HCT116 (cell line): ENCODE measurements around the gene FUOM. TPM values are rescaled to one million over a fixed set of nuclear protein-coding genes. Genes with fewer than 3 reads are reported as not detected.

Source experiments
- ATAC-seq: fragments of 200-7000 bp; cut with Tn5 transposase; 2 replicates; pipeline ENCODE4 v1.9.1; 2020; ENCODE audit warnings: mild to moderate bottlenecking, moderate library complexity
- BruUV-seq: library from RNA; stranded (reverse); fragments of 400-500 nt; replicated peaks from 2 replicates; lab custom pipeline; 2021; lab: Mats Ljungman, UMichigan
- CTCF ChIA-PET: fragments of 300-600 bp; sonication (Branson Sonifier 250); formaldehyde crosslinking; loops from one replicate; lab custom pipeline; 2021; ENCODE audit warnings: antibody characterized with exemption; lab: Charles Lee
- POLR2A ChIA-PET: fragments of 300-600, 350-600 bp; sonication (Branson Sonifier 250); formaldehyde crosslinking; loops from one replicate; lab custom pipeline; 2021; ENCODE audit warnings: antibody characterized with exemption; lab: Charles Lee
- RAD21 ChIA-PET, 2 experiments: fragments of 300-600 bp; sonication (Branson Sonifier 250); formaldehyde crosslinking; loops; one replicate each; lab custom pipeline; 2023; ENCODE audit warnings: low total read pairs in 2 of 2; ENCODE audit not compliant: uncharacterized antibody in 2 of 2, unreplicated experiment in 2 of 2, low non-redundant PET in 1 of 2; lab: Charles Lee
- DNase-seq: peaks from one replicate; pipeline ENCODE4 v3.0.0-alpha.2; 2010; ENCODE audit warnings: low read depth, low spot score
- H2AFZ ChIP-seq: fragments of 200-600 bp; shearing (Covaris generic), sonication (generic); 2 replicates; pipeline ENCODE4 v1.6.1; 2017; ENCODE audit warnings: low read depth, mixed run types, mixed read lengths, antibody characterized with exemption, low read length; ENCODE audit not compliant: poor library complexity, severe bottlenecking
- H3K27ac ChIP-seq: 2 replicates; pipeline ENCODE4 v1.5.1; 2012; ENCODE audit warnings: low read depth, low read length
- H3K27me3 ChIP-seq: fragments of 200-600 bp; sonication (generic); 2 replicates; pipeline ENCODE4 v1.6.1; 2016; ENCODE audit warnings: mixed run types, low read length, mixed read lengths; ENCODE audit not compliant: insufficient read depth
- H3K36me3 ChIP-seq, 2 experiments: fragments of 200-500 bp in 1 of 2; fragments of 200-600 bp in 1 of 2; sonication (Bioruptor generic) in 1 of 2; sonication (generic) in 1 of 2; 2 replicates each; pipeline versions ENCODE4 v1.5.1 to v1.6.1; 2014 to 2016; ENCODE audit warnings: low read length in 2 of 2, inconsistent platforms in 1 of 2, mixed read lengths in 1 of 2, mixed run types in 1 of 2; ENCODE audit not compliant: insufficient read depth in 2 of 2, control insufficient read depth in 1 of 2
- H3K4me1 ChIP-seq, 2 experiments: fragments of 200-600 bp in 1 of 2; sonication (generic) in 1 of 2; 2 replicates each; pipeline versions ENCODE4 v1.5.1 to v1.6.1; 2012 to 2017; ENCODE audit warnings: low read length in 2 of 2, inconsistent platforms in 1 of 2, mild to moderate bottlenecking in 1 of 2, mixed read lengths in 1 of 2, mixed run types in 1 of 2, moderate library complexity in 1 of 2; ENCODE audit not compliant: insufficient read depth in 2 of 2, control insufficient read depth in 1 of 2
- H3K4me2 ChIP-seq: fragments of 200-600 bp; sonication (generic); 2 replicates; pipeline ENCODE4 v1.6.1; 2017; ENCODE audit warnings: mixed run types, low read length, mixed read lengths
- H3K4me3 ChIP-seq, 2 experiments: fragments of 200-600 bp in 1 of 2; sonication (generic) in 1 of 2; replicated peaks in 1 of 2; 2 replicates each; pipeline ENCODE4 v1.5.1; 2011 to 2016; ENCODE audit warnings: low read length in 2 of 2, control low read depth in 1 of 2, low read depth in 1 of 2, mild to moderate bottlenecking in 1 of 2, mixed read lengths in 1 of 2, mixed run types in 1 of 2
- H3K79me2 ChIP-seq: fragments of 200-600 bp; sonication (generic); 2 replicates; pipeline ENCODE4 v1.6.1; 2017; ENCODE audit warnings: mild to moderate bottlenecking, mixed run types, low read length, moderate library complexity, mixed read lengths; ENCODE audit not compliant: insufficient read depth
- H3K9ac ChIP-seq: fragments of 200-600 bp; sonication (generic); 2 replicates; pipeline ENCODE4 v1.6.1; 2016; ENCODE audit warnings: low read length, mixed read lengths
- H3K9me2 ChIP-seq: fragments of 200-600 bp; sonication (generic), shearing (Covaris generic); 2 replicates; pipeline ENCODE4 v1.6.1; 2017; ENCODE audit warnings: mixed run types, mild to moderate bottlenecking, moderate library complexity; ENCODE audit not compliant: insufficient read depth
- H3K9me3 ChIP-seq, 2 experiments: fragments of 200-500 bp in 1 of 2; fragments of 200-600 bp in 1 of 2; sonication (Bioruptor generic) in 1 of 2; sonication (generic) in 1 of 2; 2 replicates each; pipeline ENCODE4 v1.6.1; 2014 to 2017; ENCODE audit warnings: low read length in 2 of 2, mixed read lengths in 2 of 2, inconsistent platforms in 1 of 2, low read depth in 1 of 2, mild to moderate bottlenecking in 1 of 2, mixed run types in 1 of 2, moderate library complexity in 1 of 2; ENCODE audit not compliant: control insufficient read depth in 1 of 2, insufficient read depth in 1 of 2
- H4K20me1 ChIP-seq: fragments of 200-600 bp; sonication (generic), shearing (Covaris generic); 2 replicates; pipeline ENCODE4 v1.6.1; 2017; ENCODE audit warnings: mixed run types, mild to moderate bottlenecking, moderate library complexity; ENCODE audit not compliant: insufficient read depth
- CBX3 ChIP-seq: IDR thresholded peaks from 2 replicates; pipeline ENCODE4 v1.6.1; 2012; ENCODE audit warnings: low read depth
- CEBPB ChIP-seq: IDR thresholded peaks from 2 replicates; pipeline ENCODE4 v1.6.1; 2012; ENCODE audit warnings: low read depth
- EZH2 ChIP-seq: fragments of 200-600 bp; sonication (generic); IDR thresholded peaks from 2 replicates; pipeline ENCODE4 v1.6.1; 2017; ENCODE audit warnings: antibody characterized with exemption, mixed run types
- RAD21 ChIP-seq: IDR thresholded peaks from 2 replicates; pipeline ENCODE4 v1.6.1; 2012; ENCODE audit warnings: low read depth, mild to moderate bottlenecking
- YY1 ChIP-seq: IDR thresholded peaks from 2 replicates; pipeline ENCODE4 v1.6.1; 2011; ENCODE audit warnings: low read length, low read depth, moderate library complexity, mild to moderate bottlenecking; ENCODE audit not compliant: insufficient replicate concordance; ENCODE audit errors: extremely low read depth
- ZNF274 ChIP-seq: fragments of 200-500 bp; sonication (Bioruptor generic); IDR thresholded peaks from 2 replicates; pipeline ENCODE4 v1.6.1; 2014; ENCODE audit warnings: mild to moderate bottlenecking, low read depth, low read length, inconsistent platforms
- intact Hi-C: fragments of 100-400 bp; cut with micrococcal nuclease; formaldehyde crosslinking; loops from 2 replicates; pipeline ENCODE4 v1.10.0; 2022
- total RNA-seq: library from RNA; stranded (reverse); gene quantifications from one replicate; pipeline ENCODE4 v1.2.1, GENCODE V29; 2021; ENCODE audit not compliant: unreplicated experiment
- TF ChIP-seq, protein P1 (sequence below), 3 experiments: fragments of 200-600 bp in 1 of 3; sonication (generic) in 1 of 3; IDR thresholded peaks in 2 of 3; conservative IDR thresholded peaks in 1 of 3; 2 replicates each; pipeline ENCODE4 v1.5.1; 2012 to 2017; ENCODE audit warnings: low read depth in 2 of 3, low read length in 2 of 3, antibody characterized with exemption in 1 of 3, borderline replicate concordance in 1 of 3, control low read depth in 1 of 3, mild to moderate bottlenecking in 1 of 3, mixed read lengths in 1 of 3, mixed run types in 1 of 3, moderate library complexity in 1 of 3; ENCODE audit not compliant: insufficient read depth in 1 of 3
- TF ChIP-seq, protein P2 (sequence below): IDR thresholded peaks from 2 replicates; pipeline ENCODE4 v1.6.1; 2012

Gene FUOM
- total RNA-seq, 1 experiment from 2014 or later, result 21.5 TPM

DNA sequence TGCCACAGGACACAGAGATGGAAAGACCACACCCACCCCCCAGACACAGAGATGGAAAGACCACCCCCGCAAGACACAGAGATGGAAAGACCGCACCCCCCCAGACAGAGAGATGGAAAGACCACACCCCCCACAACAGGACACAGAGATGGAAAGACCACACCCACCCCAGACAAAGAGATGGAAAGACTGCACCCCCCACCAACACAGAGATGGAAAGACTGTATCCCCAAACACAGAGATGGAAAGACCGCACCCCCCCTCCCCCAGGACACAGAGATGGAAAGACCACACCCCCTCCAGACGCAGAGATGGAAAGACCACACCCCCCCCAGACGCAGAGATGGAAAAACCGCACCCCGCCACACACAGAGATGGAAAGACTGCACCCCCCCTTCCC, 41.1 kb downstream of the FUOM start:
- Histone ChIP-seq H3K27ac (no peak overlapping the region), H4K20me1 (no peaks in the 10 kb centered on the region), H3K36me3 (0 out of 4 replicates have a peak, but pooled peaks cover 0 to 3% of the 10 kb centered on the region in 2 experiments), H3K4me2 (no peak overlapping the region), H3K9ac (no peak overlapping the region), H3K4me1 (no peaks in the 10 kb centered on the region; a peak in 1 of 4 replicates), H3K4me3 (no peak overlapping the region), H3K79me2 (no peaks in the 10 kb centered on the region), H2AFZ (no peak overlapping the region), H3K27me3 (no peaks in the 10 kb centered on the region), H3K9me3 (no peaks in the 10 kb centered on the region), H3K9me2 (no peaks in the 10 kb centered on the region)
- intact Hi-C loops, result no loop called here
- no peak for TF ChIP-seq EZH2
- TF ChIP-seq, protein P1, sequence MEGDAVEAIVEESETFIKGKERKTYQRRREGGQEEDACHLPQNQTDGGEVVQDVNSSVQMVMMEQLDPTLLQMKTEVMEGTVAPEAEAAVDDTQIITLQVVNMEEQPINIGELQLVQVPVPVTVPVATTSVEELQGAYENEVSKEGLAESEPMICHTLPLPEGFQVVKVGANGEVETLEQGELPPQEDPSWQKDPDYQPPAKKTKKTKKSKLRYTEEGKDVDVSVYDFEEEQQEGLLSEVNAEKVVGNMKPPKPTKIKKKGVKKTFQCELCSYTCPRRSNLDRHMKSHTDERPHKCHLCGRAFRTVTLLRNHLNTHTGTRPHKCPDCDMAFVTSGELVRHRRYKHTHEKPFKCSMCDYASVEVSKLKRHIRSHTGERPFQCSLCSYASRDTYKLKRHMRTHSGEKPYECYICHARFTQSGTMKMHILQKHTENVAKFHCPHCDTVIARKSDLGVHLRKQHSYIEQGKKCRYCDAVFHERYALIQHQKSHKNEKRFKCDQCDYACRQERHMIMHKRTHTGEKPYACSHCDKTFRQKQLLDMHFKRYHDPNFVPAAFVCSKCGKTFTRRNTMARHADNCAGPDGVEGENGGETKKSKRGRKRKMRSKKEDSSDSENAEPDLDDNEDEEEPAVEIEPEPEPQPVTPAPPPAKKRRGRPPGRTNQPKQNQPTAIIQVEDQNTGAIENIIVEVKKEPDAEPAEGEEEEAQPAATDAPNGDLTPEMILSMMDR (IDR thresholded peaks at IDR 0.05 in 2 of 3, conservative IDR thresholded peaks at IDR 0.05 in 1 of 3; ENCODE audit: borderline replicate concordance in 1 of 3, insufficient read depth in 1 of 3, low read depth in 2 of 3, low read length in 2 of 3), result no peak
- TF ChIP-seq CEBPB, result no peak
- no peak for TF ChIP-seq ZNF274
- no peak for TF ChIP-seq CBX3
- TF ChIP-seq, protein P2, sequence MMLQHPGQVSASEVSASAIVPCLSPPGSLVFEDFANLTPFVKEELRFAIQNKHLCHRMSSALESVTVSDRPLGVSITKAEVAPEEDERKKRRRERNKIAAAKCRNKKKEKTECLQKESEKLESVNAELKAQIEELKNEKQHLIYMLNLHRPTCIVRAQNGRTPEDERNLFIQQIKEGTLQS, result no peak
- no peak for TF ChIP-seq RAD21
- no peak for TF ChIP-seq YY1
- ATAC-seq (no peak), DNase-seq (no peak)
- ChIA-PET POLR2A (no interaction called here), CTCF (no interaction called here), RAD21 (no interaction called here)
- BruUV-seq, result no TSS peak
